GM19193 (cell line): Measurements from ENCODE around the gene D2HGDH.

Source experiments
- POLR2A ChIP-seq: IDR thresholded peaks from 4 replicates; pipeline ENCODE4 v1.6.1; 2011; ENCODE audit not compliant: insufficient read depth, insufficient read length; ENCODE audit errors: extremely low read depth

Gene D2HGDH

GRCh38 chr2:241803387-241804325 lies 69.2 kb downstream of the D2HGDH start:
- peak; percentile 31 for TF ChIP-seq POLR2A

DNA sequence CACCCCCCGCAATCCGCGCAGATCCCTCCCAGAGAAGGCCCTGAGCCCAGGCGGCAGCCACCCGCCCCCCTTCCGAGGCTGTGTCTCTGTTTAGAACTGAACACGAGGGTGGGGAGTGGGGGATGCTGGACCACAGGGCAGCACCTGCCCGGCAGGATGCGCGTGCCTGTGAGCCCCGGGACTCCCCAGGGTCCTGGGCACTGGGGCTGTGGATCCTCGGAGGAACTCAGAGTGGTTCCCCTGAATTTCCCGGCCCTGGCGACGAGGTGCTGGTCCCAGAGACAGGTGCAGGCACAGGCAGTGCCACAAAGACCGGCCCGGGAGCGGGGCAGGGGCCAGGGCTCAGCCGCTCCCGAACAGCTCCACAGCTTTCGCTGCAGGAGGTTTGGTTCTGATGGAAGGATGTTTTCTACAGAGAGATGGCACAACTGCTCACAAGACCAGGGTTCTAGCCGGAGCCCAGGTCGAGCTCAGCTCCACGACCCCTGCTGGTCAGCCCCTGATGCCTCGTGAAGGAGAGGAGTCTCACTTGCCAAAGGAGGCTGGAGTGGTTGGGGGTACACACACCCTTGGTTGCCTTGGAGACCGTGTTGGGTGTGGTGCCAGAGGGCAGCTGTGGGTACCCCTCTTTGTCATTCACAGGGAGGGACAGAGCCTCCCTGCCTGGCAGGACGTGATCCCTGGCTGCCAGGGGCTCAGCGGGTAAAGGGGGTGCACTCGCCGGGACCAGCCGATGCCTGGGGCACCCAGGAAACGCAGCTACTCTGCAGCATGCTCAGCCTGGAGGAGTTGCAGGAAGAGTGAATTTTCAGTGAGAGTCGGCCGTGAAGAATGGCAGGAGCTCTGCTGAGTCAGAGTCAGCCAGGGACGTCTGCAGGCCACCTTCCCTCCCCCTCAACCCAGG lies 70.1 kb downstream of the D2HGDH start:
- no peak for TF ChIP-seq POLR2A

GRCh38 chr2:241808051-241808720 lies 73.8 kb downstream of the D2HGDH start:
- TF ChIP-seq POLR2A: no peak

- TF ChIP-seq POLR2A: no peak
Measured at GRCh38 chr2:241808721-241809382, 74.4 kb downstream of the D2HGDH start, which contains the start of gene NEU4. TSS of gene NEU4 (plus strand) at chr2:241809193. CDS start at chr2:241814485, 5,292 bp downstream.

- no peak for TF ChIP-seq POLR2A
Measured at GRCh38 chr2:241809383-241810306, 75.2 kb downstream of the D2HGDH start.

DNA sequence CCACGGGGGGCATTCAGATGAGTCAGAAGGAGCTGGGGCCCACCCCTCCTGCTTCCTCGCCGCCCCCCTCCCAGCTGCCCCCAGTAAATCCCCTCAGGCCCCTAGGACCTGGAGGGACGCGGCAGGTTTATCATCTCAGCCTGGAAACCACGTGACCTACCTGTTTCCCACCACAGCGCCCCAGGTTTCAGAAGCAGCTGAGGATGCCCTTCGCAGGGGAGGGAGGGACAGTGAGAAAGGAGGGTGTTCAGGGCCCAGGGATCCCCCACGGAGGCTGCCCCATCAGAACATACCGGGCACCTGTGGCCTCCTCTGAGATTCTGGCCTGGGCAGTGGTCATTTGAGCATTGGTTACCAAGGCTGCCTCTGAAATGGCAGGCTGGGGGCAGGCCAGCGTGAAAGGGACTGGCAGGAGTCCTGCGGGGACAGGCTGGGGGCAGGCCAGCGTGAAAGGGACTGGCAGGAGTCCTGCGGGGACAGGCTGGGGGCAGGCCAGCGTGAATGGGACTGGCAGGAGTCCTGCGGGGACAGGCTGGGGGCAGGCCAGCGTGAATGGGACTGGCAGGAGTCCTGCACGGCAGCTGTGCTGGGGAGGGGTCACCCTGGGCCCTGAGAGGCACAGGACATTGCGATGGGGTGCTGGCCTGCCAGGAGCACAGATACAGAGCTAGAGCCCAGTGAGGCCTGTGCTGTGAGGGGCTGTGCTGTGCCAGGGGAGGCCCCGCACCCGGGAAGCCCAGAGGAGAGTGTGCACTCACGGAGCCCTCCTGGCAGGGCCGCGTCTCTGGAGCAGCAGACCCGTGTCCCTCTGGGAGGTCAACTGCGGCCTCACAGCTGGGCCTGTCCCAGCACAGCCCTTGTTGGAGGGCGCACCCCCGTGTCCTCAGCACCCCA lies 76.1 kb downstream of the D2HGDH start:
- TF ChIP-seq POLR2A: no peak

- TF ChIP-seq POLR2A: no peak
Measured at GRCh38 chr2:241811201-241811951, 76.9 kb downstream of the D2HGDH start.

- no peak for TF ChIP-seq POLR2A
Measured at GRCh38 chr2:241811952-241812729, 77.7 kb downstream of the D2HGDH start.

DNA sequence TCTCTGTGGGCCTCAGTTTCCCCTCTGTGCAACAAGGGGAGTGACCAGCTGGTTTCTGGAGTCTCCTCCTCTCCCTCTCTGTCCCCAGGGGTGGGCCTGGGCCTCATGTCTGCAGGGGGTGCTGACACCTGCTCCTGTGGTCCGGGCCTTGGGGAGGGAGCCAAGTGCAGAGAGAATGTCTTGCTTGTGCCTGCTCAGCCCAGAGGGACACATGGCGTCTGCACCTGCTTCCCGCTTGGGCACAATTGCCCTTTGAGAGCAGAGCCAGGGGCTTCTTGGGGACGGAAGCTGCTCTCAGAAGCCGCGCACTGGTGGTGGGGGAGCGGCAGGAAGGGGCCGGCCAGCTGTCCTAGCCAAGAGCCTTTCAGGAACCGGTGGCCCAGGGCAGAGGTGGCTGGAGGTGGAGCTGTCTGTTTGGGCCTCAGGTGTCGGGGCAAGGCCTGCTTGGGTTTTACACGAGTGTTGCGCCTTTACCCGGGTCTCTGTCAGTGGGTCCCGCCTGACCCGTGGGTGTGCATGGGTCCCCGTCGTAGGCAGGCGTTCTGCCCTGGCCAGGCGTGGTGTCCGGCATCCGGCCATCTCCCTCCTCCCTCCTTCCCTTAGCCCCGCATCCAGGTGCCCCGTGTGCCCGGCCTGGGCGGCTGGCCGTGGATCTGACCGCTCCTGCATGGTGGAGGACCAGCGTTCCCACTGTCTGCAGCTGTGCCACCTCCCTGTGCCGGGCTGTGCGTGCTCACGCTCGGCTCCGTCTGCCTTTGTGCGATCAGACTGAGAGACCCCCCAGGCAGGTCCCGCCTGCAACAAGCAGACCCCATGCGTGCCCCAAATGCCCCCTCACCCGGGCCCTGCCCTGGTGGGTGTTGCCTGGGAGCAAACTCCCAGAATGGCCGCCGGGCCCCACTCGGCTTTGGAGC lies 78.6 kb downstream of the D2HGDH start:
- no peak for TF ChIP-seq POLR2A

GRCh38 chr2:241813644-241814392 lies 79.4 kb downstream of the D2HGDH start:
- no peak for TF ChIP-seq POLR2A

DNA sequence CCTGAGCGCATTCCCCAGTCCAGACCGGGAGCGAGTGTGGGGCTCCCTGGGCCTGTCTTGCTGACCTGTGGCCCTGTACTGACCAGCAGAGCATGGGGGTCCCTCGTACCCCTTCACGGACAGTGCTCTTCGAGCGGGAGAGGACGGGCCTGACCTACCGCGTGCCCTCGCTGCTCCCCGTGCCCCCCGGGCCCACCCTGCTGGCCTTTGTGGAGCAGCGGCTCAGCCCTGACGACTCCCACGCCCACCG lies 79.9 kb downstream of the D2HGDH start:
- no peak for TF ChIP-seq POLR2A
